HG03064 (cell line): Measurements from ENCODE around the gene MSI2.
"Not testable (repeated sequence)": the region's sequence is repeated elsewhere in the genome, so short reads cannot be mapped to it uniquely, and the experiment has no call there.

ENCODE experiments used
- ATAC-seq: cut with Tn5 transposase; IDR thresholded peaks from one replicate; pipeline ENCODE4 v1.9.1; 2021; ENCODE audit warnings: low read depth; ENCODE audit not compliant: unreplicated experiment

Gene MSI2

DNA sequence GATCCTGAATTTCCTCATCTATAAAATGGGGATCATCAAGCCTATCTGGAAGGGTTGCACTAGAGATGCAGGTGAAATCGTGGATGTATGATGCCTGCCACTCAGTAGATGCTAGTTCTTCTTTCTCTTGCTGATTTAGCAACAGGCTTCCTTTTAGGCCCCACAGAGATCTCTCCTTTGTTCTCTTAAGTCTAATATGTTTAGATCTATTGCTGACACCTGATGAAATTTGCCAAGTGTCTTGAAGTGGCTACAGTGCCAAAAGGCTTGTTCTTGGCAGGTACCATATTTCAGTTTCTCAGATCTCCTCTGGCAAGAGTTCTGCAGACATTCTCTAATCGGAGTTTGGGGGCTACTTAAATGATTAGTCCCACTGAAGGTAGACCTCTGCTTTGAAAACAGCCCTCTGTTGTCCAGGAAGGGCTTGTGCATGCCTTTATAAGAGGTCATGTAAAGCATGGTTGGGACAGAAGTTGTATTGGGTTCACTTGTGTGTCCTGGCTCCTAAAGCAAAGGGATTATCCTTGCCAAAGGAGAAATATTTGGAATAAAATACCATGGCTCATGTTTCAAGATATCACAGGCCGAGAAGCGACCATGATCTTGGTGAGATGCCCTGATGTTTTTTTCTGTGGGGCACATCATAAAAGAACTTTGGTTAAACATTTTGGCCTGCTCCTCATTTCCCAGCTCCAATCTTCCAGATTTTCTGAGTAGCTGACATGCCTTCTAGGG, 234.0 kb downstream of the MSI2 start:
- no peak for ATAC-seq

DNA sequence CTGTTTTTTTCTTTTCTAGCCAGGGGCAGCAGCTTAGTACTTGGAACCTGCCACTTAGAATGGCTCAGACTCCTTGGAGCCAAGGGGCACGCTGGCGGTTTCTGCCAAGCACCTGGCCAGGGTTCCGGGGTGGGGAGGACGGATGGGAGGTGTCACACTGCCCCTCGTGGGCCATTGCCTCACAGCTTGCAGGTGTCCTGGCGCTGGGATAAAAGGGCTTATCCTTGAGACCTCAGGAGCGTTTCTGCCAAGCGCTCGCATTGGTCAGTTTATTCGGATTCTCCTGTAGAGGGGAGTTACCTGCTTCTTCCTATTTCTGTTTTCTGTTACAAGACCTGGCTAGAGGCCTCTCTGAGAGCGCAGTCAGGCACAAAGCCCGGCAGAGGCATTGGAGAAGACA, 234.6 kb downstream of the MSI2 start:
- ATAC-seq = no peak

DNA sequence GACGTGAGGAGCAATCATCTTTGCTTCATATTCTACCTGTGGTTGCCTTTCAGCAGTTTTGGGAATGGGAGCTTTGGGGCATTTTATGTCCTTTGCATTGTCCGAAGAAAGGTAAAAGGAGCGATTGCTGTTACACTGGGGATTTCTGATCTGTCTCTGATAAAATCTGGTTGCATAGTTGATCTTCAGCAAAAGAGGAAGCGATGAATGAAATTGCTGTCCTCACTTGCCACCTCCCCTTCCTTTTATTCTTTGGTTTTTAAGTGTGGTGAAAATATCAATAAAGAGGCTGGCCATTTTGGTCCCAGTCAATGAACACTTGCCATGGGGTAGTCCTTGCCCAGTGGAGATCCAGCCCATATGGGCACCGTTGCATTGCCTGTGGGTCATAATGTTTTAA, 236.8 kb downstream of the MSI2 start:
- no peak for ATAC-seq

DNA sequence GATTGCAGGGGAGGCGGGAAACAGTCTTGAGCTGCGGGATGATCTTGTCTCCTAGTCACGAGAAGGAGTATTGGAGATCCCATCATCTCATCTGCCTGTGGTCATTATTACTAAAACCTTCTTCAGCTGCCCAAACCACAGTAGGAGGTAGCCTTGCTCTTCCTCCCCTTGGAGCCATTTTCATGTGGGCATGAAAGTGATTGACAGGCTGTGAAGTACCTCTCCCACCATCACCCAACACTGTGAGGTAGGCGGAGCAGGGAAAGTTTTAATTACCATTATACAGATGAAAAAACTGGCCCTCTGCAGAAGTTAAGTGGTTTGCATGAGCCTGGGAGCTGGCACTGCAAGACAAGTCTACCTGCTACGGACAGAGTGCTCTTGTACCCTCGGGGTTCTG, 237.3 kb downstream of the MSI2 start:
- ATAC-seq = no peak

GRCh38 chr17:57494443-57494842, 238.1 kb downstream of the MSI2 start:
- no peak for ATAC-seq

- no peak for ATAC-seq
Measured at GRCh38 chr17:57495771-57496170, 239.4 kb downstream of the MSI2 start.

- no peak for ATAC-seq
Measured at GRCh38 chr17:57496382-57496781, 240.1 kb downstream of the MSI2 start.

- ATAC-seq = no peak
Measured at GRCh38 chr17:57498443-57498842, 242.1 kb downstream of the MSI2 start.

GRCh38 chr17:57499221-57499620, 242.9 kb downstream of the MSI2 start:
- ATAC-seq = not testable (repeated sequence)

- no peak for ATAC-seq
Measured at GRCh38 chr17:57499648-57500049, 243.3 kb downstream of the MSI2 start.

- no peak for ATAC-seq
Measured at GRCh38 chr17:57501016-57501415, 244.7 kb downstream of the MSI2 start.

DNA sequence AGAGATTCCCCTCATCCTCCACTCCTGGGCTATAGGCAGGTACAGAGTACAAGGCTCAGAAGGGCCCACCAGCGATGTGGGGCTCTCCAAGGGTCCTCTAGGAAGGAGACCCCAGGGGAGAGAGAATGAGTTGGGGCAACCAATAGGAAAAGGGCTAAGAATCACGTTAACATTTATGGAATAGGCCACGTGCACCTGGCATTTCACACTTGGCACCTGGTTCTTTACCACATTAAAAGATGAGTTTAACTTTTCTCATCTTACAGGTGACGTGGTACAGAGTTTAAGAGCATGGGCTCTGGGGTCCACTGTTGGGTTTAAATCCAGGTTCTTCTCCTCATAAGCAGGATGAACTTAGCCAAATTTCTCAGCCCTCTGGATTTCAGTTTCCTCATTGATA, 245.7 kb downstream of the MSI2 start:
- ATAC-seq = no peak

DNA sequence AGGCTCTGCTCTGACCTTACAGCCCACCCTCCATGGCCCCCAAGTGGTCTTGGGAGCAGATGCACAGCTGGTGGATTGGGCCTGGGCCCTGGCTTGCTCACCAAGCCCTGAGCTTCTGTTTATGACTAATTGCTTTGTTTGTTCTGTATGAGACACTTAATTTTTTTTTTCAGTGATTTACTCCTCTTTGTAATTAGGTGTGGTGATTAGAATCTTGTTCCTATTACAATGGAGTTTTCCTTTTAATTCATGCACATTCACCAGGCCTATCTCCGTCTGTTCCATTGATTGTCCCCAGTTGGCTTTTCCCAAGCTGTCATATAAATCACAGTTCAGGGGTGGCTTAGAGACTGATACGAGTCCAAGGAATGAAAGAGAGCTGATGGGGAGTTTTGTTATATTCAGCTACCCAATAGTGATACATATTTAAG, 246.5 kb downstream of the MSI2 start:
- ATAC-seq = no peak

DNA sequence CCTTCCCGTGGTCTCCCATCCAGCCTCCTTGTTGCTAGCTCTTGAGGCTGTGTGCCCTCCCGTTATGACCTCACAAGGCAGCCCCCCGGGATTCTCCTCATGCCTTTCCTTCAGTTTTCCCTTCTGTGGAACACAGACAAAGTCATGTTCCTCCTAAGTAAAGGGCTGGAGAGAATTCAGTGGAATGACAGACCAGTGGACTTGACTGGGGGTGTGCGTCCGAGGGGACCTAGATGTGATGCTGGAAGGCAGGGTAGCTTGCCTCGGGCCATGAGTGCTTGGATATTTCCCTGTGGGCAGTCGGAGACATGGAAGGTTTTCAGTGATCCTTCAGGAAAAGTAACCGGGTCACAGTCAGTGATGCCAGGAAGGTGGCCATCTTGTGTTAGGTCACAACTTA, 247.9 kb downstream of the MSI2 start:
- ATAC-seq = no peak

DNA sequence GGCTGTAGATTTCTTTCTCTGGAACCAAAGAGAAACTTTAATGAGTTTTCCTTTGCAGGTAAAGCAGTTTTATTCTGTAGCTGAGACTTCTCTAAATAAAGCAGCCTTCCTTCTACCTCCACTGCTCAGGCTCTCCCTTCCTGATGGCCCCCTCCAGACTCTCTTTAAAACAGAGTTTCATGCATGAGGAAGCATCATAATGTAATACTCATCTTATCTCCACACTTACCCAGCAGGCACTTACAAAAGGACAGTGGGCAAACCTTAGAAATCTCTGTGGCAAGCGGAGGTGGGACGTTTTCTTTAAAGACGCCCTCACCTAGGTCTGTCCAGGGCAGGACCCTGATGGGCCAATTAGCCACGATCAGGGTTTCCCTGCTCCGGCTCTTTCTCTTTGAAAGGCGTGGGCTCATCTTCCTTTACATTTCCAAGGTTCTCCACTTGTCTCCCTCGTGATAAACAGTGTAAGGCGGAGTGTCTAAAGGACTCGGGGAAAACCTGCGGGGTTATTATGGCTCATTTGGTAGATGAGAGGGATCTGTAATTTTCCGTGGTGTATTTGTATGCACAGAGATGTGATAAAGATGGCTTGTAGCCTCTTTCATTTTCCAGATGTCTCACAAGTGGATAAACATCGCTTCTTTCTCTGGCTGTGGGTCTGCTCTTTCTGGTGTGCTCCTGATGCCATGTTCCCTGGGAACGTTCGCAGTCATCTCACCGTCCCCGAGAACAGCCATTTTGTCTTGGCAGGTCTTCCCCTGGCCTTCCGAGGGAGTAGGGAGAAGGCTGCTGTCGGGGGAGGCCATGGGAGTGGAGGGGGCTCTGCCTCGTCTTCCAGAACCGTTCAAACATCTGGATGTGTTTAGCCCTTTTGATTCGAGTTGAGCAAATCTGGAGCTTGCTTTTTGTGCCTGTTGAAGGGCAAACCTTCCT, 249.8 kb downstream of the MSI2 start:
- ATAC-seq = no peak

DNA sequence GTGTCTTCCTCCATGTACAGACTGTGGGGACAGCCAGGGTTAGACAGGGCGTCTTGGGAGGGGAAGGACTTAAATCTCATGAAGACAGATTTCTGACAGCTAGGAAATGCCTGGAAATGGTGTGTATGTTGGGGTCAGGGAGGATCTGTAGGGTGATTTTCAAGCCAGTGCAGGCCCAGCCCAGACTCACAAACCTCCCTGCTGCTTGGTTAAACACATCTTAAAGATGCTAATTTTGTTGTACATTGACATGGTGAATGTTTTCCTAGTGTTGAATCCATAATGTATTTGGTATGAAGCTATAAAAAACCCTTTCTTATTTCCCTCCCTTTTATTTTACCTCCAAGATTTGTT, 250.4 kb downstream of the MSI2 start:
- no peak for ATAC-seq

DNA sequence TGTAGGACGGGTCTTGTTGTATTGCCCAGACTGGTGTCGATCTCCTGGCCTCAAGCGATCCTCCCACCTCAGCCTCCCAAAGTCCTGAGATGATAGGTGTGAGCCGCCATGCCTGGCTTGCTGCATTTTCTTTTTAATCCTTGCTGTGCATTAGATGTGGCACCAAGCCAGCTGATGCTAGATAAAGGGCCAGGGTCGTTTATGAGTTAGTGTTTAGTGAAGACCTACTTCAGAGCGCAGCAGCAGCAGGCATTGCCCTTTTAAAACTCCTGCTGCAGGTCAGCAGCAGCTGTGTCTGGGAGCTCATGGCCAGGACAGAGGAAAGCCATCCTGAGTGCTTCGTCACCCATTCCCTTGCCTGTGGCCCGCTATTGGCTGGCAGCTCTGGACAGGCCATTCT, 251.5 kb downstream of the MSI2 start:
- ATAC-seq = no peak

- ATAC-seq = no peak
Measured at GRCh38 chr17:57508671-57509070, 252.3 kb downstream of the MSI2 start.

- ATAC-seq = no peak
Measured at GRCh38 chr17:57511475-57512123, 255.3 kb downstream of the MSI2 start.

DNA sequence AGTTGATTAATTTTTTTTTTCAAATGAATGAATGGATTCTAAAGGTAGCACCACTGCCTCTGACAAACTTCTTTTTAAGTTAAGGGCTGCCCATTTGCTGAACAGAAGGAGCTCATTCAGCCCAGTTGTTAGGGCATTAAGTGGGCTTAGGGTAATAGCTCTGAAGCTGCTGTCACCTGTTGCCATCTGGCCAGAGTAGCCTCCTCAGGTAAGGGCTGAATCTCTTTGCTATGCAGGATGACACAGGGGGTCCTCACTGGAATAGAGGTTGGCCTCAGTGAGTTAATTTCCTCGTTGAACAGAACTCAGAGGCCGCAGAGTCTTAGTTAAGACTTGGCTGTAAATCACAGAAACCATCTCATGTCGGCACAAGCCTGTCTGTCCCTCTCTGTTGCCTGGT, 255.9 kb downstream of the MSI2 start:
- no peak for ATAC-seq

DNA sequence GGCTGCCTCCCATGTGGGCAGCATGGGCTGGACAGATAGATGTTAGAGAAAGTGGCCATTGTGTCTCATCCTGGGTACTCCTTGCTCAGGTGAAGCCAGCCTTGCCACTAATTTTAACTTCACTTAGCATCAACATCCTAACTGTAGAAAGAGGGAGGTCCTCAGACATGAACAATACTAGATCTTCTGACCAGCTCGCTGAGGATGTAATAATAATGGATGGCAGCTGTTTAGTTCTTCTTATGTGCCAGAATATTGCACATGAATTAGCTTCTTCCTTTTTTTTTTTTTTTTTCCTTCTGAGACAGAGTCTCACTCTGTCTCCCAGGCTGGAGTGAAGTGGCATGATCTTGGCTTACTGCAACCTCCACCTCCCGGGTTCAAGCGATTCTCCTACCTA, 256.4 kb downstream of the MSI2 start:
- ATAC-seq = no peak
